Gastrocnemius medialis (tissue), 4 donors: Measurements from ENCODE around the gene DIP2A. TPM values are rescaled to one million over a fixed set of nuclear protein-coding genes. Genes with fewer than 3 reads are reported as not detected.

Source experiments
- ATAC-seq, 2 donors: fragments of 150-250 bp; one replicate each; pipeline ENCODE4 v1.9.1; 2016
- DNase-seq, 2 donors: peaks; one replicate each; pipeline ENCODE4 v3.0.0-alpha.2; 2019
- H3K27ac ChIP-seq, 4 donors: fragments of 200-600 bp; sonication (generic); 1 replicate in 1 of 4; 2 replicates in 3 of 4; pipeline ENCODE4 v1.5.1; 2016 to 2018; ENCODE audit warnings: mild to moderate bottlenecking in 2 of 4, moderate library complexity in 1 of 4
- H3K27me3 ChIP-seq, 3 donors: fragments of 200-600 bp; sonication (generic) in 2 of 3; 1 replicate in 1 of 3; 2 replicates in 2 of 3; pipeline versions ENCODE4 v1.5.1 to v1.6.0; 2016 to 2019; ENCODE audit warnings: mild to moderate bottlenecking in 1 of 3, moderate library complexity in 1 of 3
- H3K36me3 ChIP-seq, 2 donors: fragments of 200-600 bp; sonication (generic) in 1 of 2; one replicate each; pipeline ENCODE4 v1.5.1; 2017 to 2018
- H3K4me1 ChIP-seq, 2 donors: fragments of 200-600 bp; sonication (generic) in 1 of 2; one replicate each; pipeline ENCODE4 v1.5.1; 2016 to 2017; ENCODE audit warnings: mild to moderate bottlenecking in 2 of 2
- H3K4me3 ChIP-seq, 4 donors: fragments of 200-600 bp; sonication (generic) in 3 of 4; 1 replicate in 1 of 4; 2 replicates in 3 of 4; pipeline ENCODE4 v1.5.1; 2016 to 2019; ENCODE audit warnings: mild to moderate bottlenecking in 2 of 4
- H3K9me3 ChIP-seq, 3 donors: fragments of 200-600 bp; sonication (generic) in 2 of 3; 1 replicate in 1 of 3; 2 replicates in 2 of 3; pipeline ENCODE4 v1.5.1; 2016 to 2019
- CTCF ChIP-seq, 5 experiments: fragments of 450-650 bp in 3 of 5; fragments of 200-600 bp in 2 of 5; sonication (generic) in 2 of 5; IDR thresholded peaks in 4 of 5; conservative IDR thresholded peaks in 1 of 5; 1 replicate in 4 of 5; 2 replicates in 1 of 5; pipeline ENCODE4 v1.5.1; 2016 to 2019; ENCODE audit warnings: antibody characterized with exemption in 5 of 5, mild to moderate bottlenecking in 3 of 5, moderate library complexity in 3 of 5
- POLR2A ChIP-seq, 2 donors: fragments of 450-650 bp; IDR thresholded peaks; one replicate each; pipeline ENCODE4 v1.6.1; 2017; ENCODE audit warnings: antibody characterized with exemption in 2 of 2, mild to moderate bottlenecking in 2 of 2, moderate library complexity in 2 of 2
- in situ Hi-C, 4 donors: fragments of 200-750 bp; cut with MboI; loops; one replicate each; pipeline versions ENCODE4 v1.15.0 to v1.8.0; 2017; ENCODE audit warnings: low sequenced_read_pairs in 4 of 4
- intact Hi-C: fragments of 100-400 bp; cut with DNase I; formaldehyde crosslinking; loops from one replicate; pipeline ENCODE4 v1.15.1; 2023; ENCODE audit warnings: low total_unique reads
- total RNA-seq, 4 donors: library from RNA; depleted of rRNA; stranded (reverse); fragments of >200 nt; gene quantifications; one replicate each; pipeline versions ENCODE4 v1.1.0 to v1.2.3, GENCODE V29; 2016

DIP2A gene
- total RNA-seq, 4 donors from 2014 or later = 6.3 to 15.5 (median 11.8) TPM

- Histone ChIP-seq H3K9me3 (no peaks in the 10 kb centered on the region), H3K27ac (no peak overlapping the region), H3K4me1 (no peaks in the 10 kb centered on the region), H3K36me3 (no peaks in the 10 kb centered on the region), H3K27me3 (peaks cover 0 to 7% (median 0%) of the 10 kb centered on the region in 3 donors), H3K4me3 (no peak overlapping the region)
- TF ChIP-seq CTCF (IDR thresholded peaks at IDR 0.05 in 4 of 5, conservative IDR thresholded peaks at IDR 0.05 in 1 of 5) = no peak
- TF ChIP-seq POLR2A (IDR thresholded peaks at IDR 0.05) = no peak
- intact Hi-C loops (no loop called here), in situ Hi-C loops (no loop called here)
- ATAC-seq (no peak), DNase-seq (no peak)
Measured at GRCh38 chr21:46606427-46606813, 147.7 kb downstream of the DIP2A start.

GRCh38 chr21:46607636-46608035 lies 148.9 kb downstream of the DIP2A start:
- in situ Hi-C loops = no loop called here
- ATAC-seq (no peak), DNase-seq (no peak)
- Histone ChIP-seq H3K9me3 (no peaks in the 10 kb centered on the region), H3K4me3 (no peak overlapping the region), H3K4me1 (no peaks in the 10 kb centered on the region), H3K36me3 (no peaks in the 10 kb centered on the region), H3K27ac (no peak overlapping the region), H3K27me3 (peaks cover 0 to 7% (median 0%) of the 10 kb centered on the region in 3 donors)
- intact Hi-C loops = no loop called here
- no peak for TF ChIP-seq POLR2A (IDR thresholded peaks at IDR 0.05)
- TF ChIP-seq CTCF (IDR thresholded peaks at IDR 0.05 in 4 of 5, conservative IDR thresholded peaks at IDR 0.05 in 1 of 5) = no peak

GRCh38 chr21:46608672-46609111 lies 150.0 kb downstream of the DIP2A start:
- intact Hi-C loops = no loop called here

GRCh38 chr21:46610018-46610701 lies 151.5 kb downstream of the DIP2A start:
- in situ Hi-C loops = no loop called here
- intact Hi-C loops = no loop called here
- no peak for TF ChIP-seq CTCF (IDR thresholded peaks at IDR 0.05 in 4 of 5, conservative IDR thresholded peaks at IDR 0.05 in 1 of 5)
- no peak for TF ChIP-seq POLR2A (IDR thresholded peaks at IDR 0.05)
- Histone ChIP-seq H3K4me3 (no peak overlapping the region), H3K27me3 (peaks cover 0 to 7% (median 0%) of the 10 kb centered on the region in 3 donors), H3K4me1 (no peaks in the 10 kb centered on the region), H3K9me3 (no peaks in the 10 kb centered on the region), H3K27ac (no peak overlapping the region), H3K36me3 (no peaks in the 10 kb centered on the region)
- ATAC-seq (no peak), DNase-seq (no peak)

More at GRCh38 chr21:46608672-46609111, 150.0 kb downstream of the DIP2A start:
- Histone ChIP-seq H3K27ac (no peak overlapping the region), H3K4me1 (no peaks in the 10 kb centered on the region), H3K27me3 (peaks cover 0 to 7% (median 0%) of the 10 kb centered on the region in 3 donors), H3K4me3 (no peak overlapping the region), H3K9me3 (no peaks in the 10 kb centered on the region), H3K36me3 (no peaks in the 10 kb centered on the region)
- TF ChIP-seq CTCF (IDR thresholded peaks at IDR 0.05 in 4 of 5, conservative IDR thresholded peaks at IDR 0.05 in 1 of 5) (no peak), POLR2A (IDR thresholded peaks at IDR 0.05) (no peak)
- in situ Hi-C loops = no loop called here
- ATAC-seq (no peak), DNase-seq (no peak)
